ENCODE results near the gene MGAT3. TPM values are rescaled to one million over a fixed set of nuclear protein-coding genes. Genes with fewer than 3 reads are reported as not detected.

The MGAT3 gene
- total and polyA plus RNA-seq, 2 of the 13 experiments (the other 11 are each of a cell fraction or from before 2014, with no cell fraction given) = 0.11 to 0.15 TPM

DNA sequence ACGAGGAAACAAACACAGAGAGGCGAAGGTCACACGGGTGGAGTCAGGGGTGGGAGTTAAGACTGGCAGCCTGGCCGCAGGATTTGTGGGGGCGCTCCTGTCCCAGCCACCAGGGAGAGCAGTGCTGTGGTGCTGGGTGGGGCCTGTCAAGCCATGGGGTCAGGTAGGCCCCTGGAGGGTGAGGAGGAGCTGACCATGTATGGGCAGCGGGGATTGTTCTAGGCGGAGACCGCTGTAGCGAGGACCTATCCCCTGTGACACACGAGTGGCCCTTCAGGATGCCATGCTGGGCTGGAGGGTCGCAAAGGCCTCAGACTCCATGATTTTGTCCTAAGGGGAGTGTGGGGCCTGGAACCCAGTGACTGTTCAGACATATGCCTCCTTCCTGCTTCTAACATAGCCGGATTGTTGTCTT is 77.3 kb downstream of the MGAT3 start (continued):
- TF ChIP-seq, protein P1, sequence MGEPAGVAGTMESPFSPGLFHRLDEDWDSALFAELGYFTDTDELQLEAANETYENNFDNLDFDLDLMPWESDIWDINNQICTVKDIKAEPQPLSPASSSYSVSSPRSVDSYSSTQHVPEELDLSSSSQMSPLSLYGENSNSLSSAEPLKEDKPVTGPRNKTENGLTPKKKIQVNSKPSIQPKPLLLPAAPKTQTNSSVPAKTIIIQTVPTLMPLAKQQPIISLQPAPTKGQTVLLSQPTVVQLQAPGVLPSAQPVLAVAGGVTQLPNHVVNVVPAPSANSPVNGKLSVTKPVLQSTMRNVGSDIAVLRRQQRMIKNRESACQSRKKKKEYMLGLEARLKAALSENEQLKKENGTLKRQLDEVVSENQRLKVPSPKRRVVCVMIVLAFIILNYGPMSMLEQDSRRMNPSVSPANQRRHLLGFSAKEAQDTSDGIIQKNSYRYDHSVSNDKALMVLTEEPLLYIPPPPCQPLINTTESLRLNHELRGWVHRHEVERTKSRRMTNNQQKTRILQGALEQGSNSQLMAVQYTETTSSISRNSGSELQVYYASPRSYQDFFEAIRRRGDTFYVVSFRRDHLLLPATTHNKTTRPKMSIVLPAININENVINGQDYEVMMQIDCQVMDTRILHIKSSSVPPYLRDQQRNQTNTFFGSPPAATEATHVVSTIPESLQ (CRISPR knock-in tag; conservative IDR thresholded peaks at IDR 0.05) = no peak
- no peak for TF ChIP-seq ZNF597 (CRISPR knock-in tag; IDR thresholded peaks at IDR 0.05)
- no peak for TF ChIP-seq RCOR2 (CRISPR knock-in tag; IDR thresholded peaks at IDR 0.05)
- TF ChIP-seq HDAC2 (CRISPR knock-in tag; IDR thresholded peaks at IDR 0.05) = no peak
- TF ChIP-seq MIER3 (CRISPR knock-in tag; IDR thresholded peaks at IDR 0.05; ENCODE audit: borderline replicate concordance) = no peak
- TF ChIP-seq SAP130 (CRISPR knock-in tag; IDR thresholded peaks at IDR 0.05; ENCODE audit: low read depth) = 0 out of 2 replicates have a peak, but pooled peaks have one; percentile 54
- TF ChIP-seq KMT2A (CRISPR knock-in tag; IDR thresholded peaks at IDR 0.05) = no peak
- TF ChIP-seq SP2 (CRISPR knock-in tag; IDR thresholded peaks at IDR 0.05) = no peak
- no peak for TF ChIP-seq KDM3A (CRISPR knock-in tag; IDR thresholded peaks at IDR 0.05; ENCODE audit: low read depth)
- TF ChIP-seq CENPT (CRISPR knock-in tag; IDR thresholded peaks at IDR 0.05; ENCODE audit: low read depth) = no peak
- no peak for TF ChIP-seq ZNF879 (CRISPR knock-in tag; IDR thresholded peaks at IDR 0.05)
- no peak for TF ChIP-seq POLR2AphosphoS5 (IDR thresholded peaks at IDR 0.05; ENCODE audit: low read depth, low read length)
- TF ChIP-seq SP1 (IDR thresholded peaks at IDR 0.05) = no peak
- 0 out of 2 replicates have a peak, but pooled peaks have one; percentile 39 for TF ChIP-seq SP1 (CRISPR knock-in tag; IDR thresholded peaks at IDR 0.05)
- no peak for TF ChIP-seq JDP2 (CRISPR knock-in tag; IDR thresholded peaks at IDR 0.05; ENCODE audit: borderline replicate concordance)
- TF ChIP-seq ZNF607 (CRISPR knock-in tag; IDR thresholded peaks at IDR 0.05; ENCODE audit: borderline replicate concordance) = no peak; the same call in 1 of the 2 replicates
- TF ChIP-seq ZBTB43 (CRISPR knock-in tag; conservative IDR thresholded peaks at IDR 0.05) = no peak
- TF ChIP-seq SAFB2 (CRISPR knock-in tag; IDR thresholded peaks at IDR 0.05; ENCODE audit: borderline replicate concordance, low read depth) = no peak
- TF ChIP-seq, protein P2, sequence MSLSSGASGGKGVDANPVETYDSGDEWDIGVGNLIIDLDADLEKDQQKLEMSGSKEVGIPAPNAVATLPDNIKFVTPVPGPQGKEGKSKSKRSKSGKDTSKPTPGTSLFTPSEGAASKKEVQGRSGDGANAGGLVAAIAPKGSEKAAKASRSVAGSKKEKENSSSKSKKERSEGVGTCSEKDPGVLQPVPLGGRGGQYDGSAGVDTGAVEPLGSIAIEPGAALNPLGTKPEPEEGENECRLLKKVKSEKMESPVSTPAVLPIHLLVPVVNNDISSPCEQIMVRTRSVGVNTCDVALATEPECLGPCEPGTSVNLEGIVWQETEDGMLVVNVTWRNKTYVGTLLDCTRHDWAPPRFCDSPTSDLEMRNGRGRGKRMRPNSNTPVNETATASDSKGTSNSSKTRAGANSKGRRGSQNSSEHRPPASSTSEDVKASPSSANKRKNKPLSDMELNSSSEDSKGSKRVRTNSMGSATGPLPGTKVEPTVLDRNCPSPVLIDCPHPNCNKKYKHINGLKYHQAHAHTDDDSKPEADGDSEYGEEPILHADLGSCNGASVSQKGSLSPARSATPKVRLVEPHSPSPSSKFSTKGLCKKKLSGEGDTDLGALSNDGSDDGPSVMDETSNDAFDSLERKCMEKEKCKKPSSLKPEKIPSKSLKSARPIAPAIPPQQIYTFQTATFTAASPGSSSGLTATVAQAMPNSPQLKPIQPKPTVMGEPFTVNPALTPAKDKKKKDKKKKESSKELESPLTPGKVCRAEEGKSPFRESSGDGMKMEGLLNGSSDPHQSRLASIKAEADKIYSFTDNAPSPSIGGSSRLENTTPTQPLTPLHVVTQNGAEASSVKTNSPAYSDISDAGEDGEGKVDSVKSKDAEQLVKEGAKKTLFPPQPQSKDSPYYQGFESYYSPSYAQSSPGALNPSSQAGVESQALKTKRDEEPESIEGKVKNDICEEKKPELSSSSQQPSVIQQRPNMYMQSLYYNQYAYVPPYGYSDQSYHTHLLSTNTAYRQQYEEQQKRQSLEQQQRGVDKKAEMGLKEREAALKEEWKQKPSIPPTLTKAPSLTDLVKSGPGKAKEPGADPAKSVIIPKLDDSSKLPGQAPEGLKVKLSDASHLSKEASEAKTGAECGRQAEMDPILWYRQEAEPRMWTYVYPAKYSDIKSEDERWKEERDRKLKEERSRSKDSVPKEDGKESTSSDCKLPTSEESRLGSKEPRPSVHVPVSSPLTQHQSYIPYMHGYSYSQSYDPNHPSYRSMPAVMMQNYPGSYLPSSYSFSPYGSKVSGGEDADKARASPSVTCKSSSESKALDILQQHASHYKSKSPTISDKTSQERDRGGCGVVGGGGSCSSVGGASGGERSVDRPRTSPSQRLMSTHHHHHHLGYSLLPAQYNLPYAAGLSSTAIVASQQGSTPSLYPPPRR (CRISPR knock-in tag; IDR thresholded peaks at IDR 0.05; ENCODE audit: borderline replicate concordance) = no peak
- TF ChIP-seq ZBTB38 (CRISPR knock-in tag; IDR thresholded peaks at IDR 0.05) = peak; percentile 19; the same call in 1 of the 2 replicates
- no peak for TF ChIP-seq KLF13 (CRISPR knock-in tag; IDR thresholded peaks at IDR 0.05)
- no peak for TF ChIP-seq GLI4 (CRISPR knock-in tag; IDR thresholded peaks at IDR 0.05; ENCODE audit: borderline replicate concordance)
- TF ChIP-seq ZNF326 (CRISPR knock-in tag; IDR thresholded peaks at IDR 0.05; ENCODE audit: borderline replicate concordance) = no peak
